A549 (cell line): ENCODE data around the gene PAXX.

Source experiments
- CBX2 ChIP-seq: fragments of 200-600 bp; sonication (generic); IDR thresholded peaks from 2 replicates; pipeline ENCODE4 v1.6.1; 2016; ENCODE audit warnings: low read depth, mild to moderate bottlenecking, borderline replicate concordance
- EHMT2 ChIP-seq: fragments of 200-600 bp; sonication (generic); IDR thresholded peaks from 2 replicates; pipeline ENCODE4 v1.6.1; 2016; ENCODE audit warnings: antibody characterized with exemption, low read depth, mild to moderate bottlenecking, moderate library complexity
- EP300 ChIP-seq, 2 experiments: fragments of >200 bp; sonication (Bioruptor Twin); formaldehyde crosslinking; IDR thresholded peaks; 2 replicates in 1 of 2; 3 replicates in 1 of 2; pipeline ENCODE4 v1.6.1; 2016 to 2017
- JUN ChIP-seq, 2 experiments: fragments of >200 bp; sonication (Bioruptor Twin); formaldehyde crosslinking; IDR thresholded peaks; 2 replicates in 1 of 2; 3 replicates in 1 of 2; pipeline ENCODE4 v1.6.1; 2016 to 2017
- MAFK ChIP-seq: fragments of 450-650 bp; IDR thresholded peaks from 2 replicates; pipeline ENCODE4 v1.6.1; 2014; ENCODE audit not compliant: partially characterized antibody
- PHF8 ChIP-seq: fragments of 200-600 bp; sonication (generic); IDR thresholded peaks from 2 replicates; pipeline ENCODE4 v1.6.1; 2016; ENCODE audit warnings: low read depth, mild to moderate bottlenecking, antibody characterized with exemption, moderate library complexity, borderline replicate concordance
- POLR2A ChIP-seq: IDR thresholded peaks from 2 replicates; pipeline ENCODE4 v1.6.1; 2012; ENCODE audit warnings: mild to moderate bottlenecking, low read length
- POLR2AphosphoS2 ChIP-seq: conservative IDR thresholded peaks from 2 replicates; pipeline ENCODE4 v1.6.1; 2012; ENCODE audit warnings: low read length, improper control_type of control experiment, inconsistent platforms
- RAD21 ChIP-seq, 2 experiments: fragments of >200 bp in 1 of 2; sonication (Bioruptor Twin) in 1 of 2; formaldehyde crosslinking in 1 of 2; IDR thresholded peaks in 1 of 2; conservative IDR thresholded peaks in 1 of 2; 2 replicates in 1 of 2; 3 replicates in 1 of 2; pipeline ENCODE4 v1.6.1; 2012 to 2018; ENCODE audit warnings: inconsistent platforms in 1 of 2
- SMC3 ChIP-seq: fragments of >200 bp; sonication (Bioruptor Twin); formaldehyde crosslinking; IDR thresholded peaks from 3 replicates; pipeline ENCODE4 v1.6.1; 2018; ENCODE audit warnings: inconsistent platforms
- TF ChIP-seq, protein P1 (sequence below): fragments of >200 bp; sonication (Bioruptor Twin); formaldehyde crosslinking; IDR thresholded peaks from 3 replicates; pipeline ENCODE4 v1.5.1; 2016
- TF ChIP-seq, protein P2 (sequence below): fragments of 250-450 bp; sonication (Bioruptor Pico); IDR thresholded peaks from 2 replicates; pipeline ENCODE4 v1.5.0; 2020; ENCODE audit warnings: low read depth, mild to moderate bottlenecking, moderate library complexity
- TF ChIP-seq, protein P3 (sequence below): IDR thresholded peaks from 2 replicates; pipeline ENCODE4 v1.6.1; 2012

GRCh38 chr9:137001857-137002645, 9.8 kb downstream of the PAXX start:
- TF ChIP-seq, protein P1, sequence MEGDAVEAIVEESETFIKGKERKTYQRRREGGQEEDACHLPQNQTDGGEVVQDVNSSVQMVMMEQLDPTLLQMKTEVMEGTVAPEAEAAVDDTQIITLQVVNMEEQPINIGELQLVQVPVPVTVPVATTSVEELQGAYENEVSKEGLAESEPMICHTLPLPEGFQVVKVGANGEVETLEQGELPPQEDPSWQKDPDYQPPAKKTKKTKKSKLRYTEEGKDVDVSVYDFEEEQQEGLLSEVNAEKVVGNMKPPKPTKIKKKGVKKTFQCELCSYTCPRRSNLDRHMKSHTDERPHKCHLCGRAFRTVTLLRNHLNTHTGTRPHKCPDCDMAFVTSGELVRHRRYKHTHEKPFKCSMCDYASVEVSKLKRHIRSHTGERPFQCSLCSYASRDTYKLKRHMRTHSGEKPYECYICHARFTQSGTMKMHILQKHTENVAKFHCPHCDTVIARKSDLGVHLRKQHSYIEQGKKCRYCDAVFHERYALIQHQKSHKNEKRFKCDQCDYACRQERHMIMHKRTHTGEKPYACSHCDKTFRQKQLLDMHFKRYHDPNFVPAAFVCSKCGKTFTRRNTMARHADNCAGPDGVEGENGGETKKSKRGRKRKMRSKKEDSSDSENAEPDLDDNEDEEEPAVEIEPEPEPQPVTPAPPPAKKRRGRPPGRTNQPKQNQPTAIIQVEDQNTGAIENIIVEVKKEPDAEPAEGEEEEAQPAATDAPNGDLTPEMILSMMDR, result no peak
- TF ChIP-seq JUN (IDR thresholded peaks at IDR 0.05), result no peak
- no peak for TF ChIP-seq SMC3
- no peak for TF ChIP-seq POLR2AphosphoS2
- no peak for TF ChIP-seq EHMT2
- no peak for TF ChIP-seq CBX2
- no peak for TF ChIP-seq PHF8
- TF ChIP-seq EP300 (IDR thresholded peaks at IDR 0.05), result no peak
- TF ChIP-seq, protein P2, sequence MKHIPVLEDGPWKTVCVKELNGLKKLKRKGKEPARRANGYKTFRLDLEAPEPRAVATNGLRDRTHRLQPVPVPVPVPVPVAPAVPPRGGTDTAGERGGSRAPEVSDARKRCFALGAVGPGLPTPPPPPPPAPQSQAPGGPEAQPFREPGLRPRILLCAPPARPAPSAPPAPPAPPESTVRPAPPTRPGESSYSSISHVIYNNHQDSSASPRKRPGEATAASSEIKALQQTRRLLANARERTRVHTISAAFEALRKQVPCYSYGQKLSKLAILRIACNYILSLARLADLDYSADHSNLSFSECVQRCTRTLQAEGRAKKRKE (CRISPR knock-in tag), result no peak
- no peak for TF ChIP-seq POLR2A
- TF ChIP-seq, protein P3, sequence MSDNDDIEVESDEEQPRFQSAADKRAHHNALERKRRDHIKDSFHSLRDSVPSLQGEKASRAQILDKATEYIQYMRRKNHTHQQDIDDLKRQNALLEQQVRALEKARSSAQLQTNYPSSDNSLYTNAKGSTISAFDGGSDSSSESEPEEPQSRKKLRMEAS, result no peak
- TF ChIP-seq MAFK, result no peak
- TF ChIP-seq RAD21 (conservative IDR thresholded peaks at IDR 0.05 in 1 of 2, IDR thresholded peaks at IDR 0.05 in 1 of 2), result no peak
